ENCODE measurements around the gene GABPB2. TPM values are rescaled to one million over a fixed set of nuclear protein-coding genes. Genes with fewer than 3 reads are reported as not detected.
A peak's percentile ranks its signal among the peaks of the same experiment; 100 is the strongest.

The GABPB2 gene
- total and polyA plus RNA-seq, 2 of the 13 experiments (the other 11 are each of a cell fraction or from before 2014, with no cell fraction given): 0.09 TPM; not detected in 1

DNA sequence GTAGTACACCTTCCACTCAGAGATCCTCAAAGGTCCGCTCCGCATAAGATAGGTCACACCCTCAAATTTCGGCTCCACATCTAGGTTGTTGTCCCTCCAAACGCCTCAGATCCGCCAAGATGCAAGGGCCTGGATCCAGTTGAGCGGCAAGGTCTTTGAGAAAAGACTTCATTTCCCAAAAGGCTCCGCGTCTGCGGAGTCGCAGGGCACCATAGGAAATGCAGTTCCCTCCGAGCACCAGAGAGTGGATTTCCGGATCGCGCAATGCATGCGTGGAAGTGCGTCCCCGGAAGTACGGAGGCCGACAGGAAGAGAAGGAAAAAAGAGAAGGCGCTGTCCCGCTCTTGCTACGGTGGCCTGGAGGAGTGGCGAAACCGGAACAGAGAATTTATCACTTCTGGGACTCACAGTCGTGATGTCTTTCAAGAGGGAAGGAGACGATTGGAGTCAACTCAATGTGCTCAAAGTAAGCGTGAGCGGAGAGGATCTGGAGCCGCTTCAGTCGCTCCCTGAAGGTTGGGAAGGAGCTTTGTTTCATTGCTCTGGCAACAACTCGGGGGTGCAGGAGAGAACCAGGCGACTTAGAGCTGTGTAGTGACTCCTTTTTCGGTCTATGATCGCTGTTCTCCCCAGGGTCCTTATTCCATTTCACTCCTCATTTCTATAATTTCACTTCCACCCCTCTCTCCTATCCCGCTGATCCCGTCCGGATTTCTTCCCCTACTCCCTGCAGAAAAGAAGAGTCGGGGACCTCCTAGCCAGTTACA lies 95.4 kb downstream of the GABPB2 start, which contains the start of the genes LYSMD1 and SCNM1 (continued):
- TF ChIP-seq, protein P1, sequence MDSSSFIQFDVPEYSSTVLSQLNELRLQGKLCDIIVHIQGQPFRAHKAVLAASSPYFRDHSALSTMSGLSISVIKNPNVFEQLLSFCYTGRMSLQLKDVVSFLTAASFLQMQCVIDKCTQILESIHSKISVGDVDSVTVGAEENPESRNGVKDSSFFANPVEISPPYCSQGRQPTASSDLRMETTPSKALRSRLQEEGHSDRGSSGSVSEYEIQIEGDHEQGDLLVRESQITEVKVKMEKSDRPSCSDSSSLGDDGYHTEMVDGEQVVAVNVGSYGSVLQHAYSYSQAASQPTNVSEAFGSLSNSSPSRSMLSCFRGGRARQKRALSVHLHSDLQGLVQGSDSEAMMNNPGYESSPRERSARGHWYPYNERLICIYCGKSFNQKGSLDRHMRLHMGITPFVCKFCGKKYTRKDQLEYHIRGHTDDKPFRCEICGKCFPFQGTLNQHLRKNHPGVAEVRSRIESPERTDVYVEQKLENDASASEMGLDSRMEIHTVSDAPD (CRISPR knock-in tag; IDR thresholded peaks at IDR 0.05): no peak
- TF ChIP-seq MAFF (IDR thresholded peaks at IDR 0.05; ENCODE audit: low read depth, low read length) (peak; percentile 30; the same call in 1 of the 2 replicates), ZSCAN25 (CRISPR knock-in tag; IDR thresholded peaks at IDR 0.05) (no peak), JARID2 (CRISPR knock-in tag; IDR thresholded peaks at IDR 0.05; ENCODE audit: insufficient replicate concordance) (no peak), MXD4 (CRISPR knock-in tag; IDR thresholded peaks at IDR 0.05) (peak; percentile 50; the same call in 1 of the 2 replicates), CENPT (CRISPR knock-in tag; IDR thresholded peaks at IDR 0.05; ENCODE audit: low read depth) (no peak), NFE2L1 (CRISPR knock-in tag; IDR thresholded peaks at IDR 0.05; ENCODE audit: borderline replicate concordance) (no peak), POLR2AphosphoS2 (IDR thresholded peaks at IDR 0.05; ENCODE audit: low read depth, low read length) (no peak), BORCS8-MEF2B (CRISPR knock-in tag; IDR thresholded peaks at IDR 0.05) (peak; percentile 37; the same call in 1 of the 2 replicates)
- TF ChIP-seq, protein P2, sequence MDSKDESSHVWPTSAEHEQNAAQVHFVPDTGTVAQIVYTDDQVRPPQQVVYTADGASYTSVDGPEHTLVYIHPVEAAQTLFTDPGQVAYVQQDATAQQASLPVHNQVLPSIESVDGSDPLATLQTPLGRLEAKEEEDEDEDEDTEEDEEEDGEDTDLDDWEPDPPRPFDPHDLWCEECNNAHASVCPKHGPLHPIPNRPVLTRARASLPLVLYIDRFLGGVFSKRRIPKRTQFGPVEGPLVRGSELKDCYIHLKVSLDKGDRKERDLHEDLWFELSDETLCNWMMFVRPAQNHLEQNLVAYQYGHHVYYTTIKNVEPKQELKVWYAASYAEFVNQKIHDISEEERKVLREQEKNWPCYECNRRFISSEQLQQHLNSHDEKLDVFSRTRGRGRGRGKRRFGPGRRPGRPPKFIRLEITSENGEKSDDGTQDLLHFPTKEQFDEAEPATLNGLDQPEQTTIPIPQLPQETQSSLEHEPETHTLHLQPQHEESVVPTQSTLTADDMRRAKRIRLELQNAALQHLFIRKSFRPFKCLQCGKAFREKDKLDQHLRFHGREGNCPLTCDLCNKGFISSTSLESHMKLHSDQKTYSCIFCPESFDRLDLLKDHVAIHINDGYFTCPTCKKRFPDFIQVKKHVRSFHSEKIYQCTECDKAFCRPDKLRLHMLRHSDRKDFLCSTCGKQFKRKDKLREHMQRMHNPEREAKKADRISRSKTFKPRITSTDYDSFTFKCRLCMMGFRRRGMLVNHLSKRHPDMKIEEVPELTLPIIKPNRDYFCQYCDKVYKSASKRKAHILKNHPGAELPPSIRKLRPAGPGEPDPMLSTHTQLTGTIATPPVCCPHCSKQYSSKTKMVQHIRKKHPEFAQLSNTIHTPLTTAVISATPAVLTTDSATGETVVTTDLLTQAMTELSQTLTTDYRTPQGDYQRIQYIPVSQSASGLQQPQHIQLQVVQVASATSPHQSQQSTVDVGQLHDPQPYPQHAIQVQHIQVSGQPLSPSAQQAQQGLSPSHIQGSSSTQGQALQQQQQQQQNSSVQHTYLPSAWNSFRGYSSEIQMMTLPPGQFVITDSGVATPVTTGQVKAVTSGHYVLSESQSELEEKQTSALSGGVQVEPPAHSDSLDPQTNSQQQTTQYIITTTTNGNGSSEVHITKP (CRISPR knock-in tag; IDR thresholded peaks at IDR 0.05; ENCODE audit: low read depth): no peak; the same call in 1 of the 2 replicates
- TF ChIP-seq, protein P3, sequence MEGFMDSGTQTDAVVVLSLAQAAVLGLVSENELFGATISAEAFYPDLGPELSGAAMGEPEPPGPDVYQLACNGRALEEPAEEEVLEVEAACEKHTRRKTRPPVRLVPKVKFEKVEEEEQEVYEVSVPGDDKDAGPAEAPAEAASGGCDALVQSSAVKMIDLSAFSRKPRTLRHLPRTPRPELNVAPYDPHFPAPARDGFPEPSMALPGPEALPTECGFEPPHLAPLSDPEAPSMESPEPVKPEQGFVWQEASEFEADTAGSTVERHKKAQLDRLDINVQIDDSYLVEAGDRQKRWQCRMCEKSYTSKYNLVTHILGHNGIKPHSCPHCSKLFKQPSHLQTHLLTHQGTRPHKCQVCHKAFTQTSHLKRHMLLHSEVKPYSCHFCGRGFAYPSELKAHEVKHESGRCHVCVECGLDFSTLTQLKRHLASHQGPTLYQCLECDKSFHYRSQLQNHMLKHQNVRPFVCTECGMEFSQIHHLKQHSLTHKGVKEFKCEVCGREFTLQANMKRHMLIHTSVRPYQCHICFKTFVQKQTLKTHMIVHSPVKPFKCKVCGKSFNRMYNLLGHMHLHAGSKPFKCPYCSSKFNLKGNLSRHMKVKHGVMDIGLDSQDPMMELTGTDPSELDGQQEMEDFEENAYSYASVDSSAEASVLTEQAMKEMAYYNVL (CRISPR knock-in tag; IDR thresholded peaks at IDR 0.05; ENCODE audit: borderline replicate concordance): no peak
- TF ChIP-seq, protein P4, sequence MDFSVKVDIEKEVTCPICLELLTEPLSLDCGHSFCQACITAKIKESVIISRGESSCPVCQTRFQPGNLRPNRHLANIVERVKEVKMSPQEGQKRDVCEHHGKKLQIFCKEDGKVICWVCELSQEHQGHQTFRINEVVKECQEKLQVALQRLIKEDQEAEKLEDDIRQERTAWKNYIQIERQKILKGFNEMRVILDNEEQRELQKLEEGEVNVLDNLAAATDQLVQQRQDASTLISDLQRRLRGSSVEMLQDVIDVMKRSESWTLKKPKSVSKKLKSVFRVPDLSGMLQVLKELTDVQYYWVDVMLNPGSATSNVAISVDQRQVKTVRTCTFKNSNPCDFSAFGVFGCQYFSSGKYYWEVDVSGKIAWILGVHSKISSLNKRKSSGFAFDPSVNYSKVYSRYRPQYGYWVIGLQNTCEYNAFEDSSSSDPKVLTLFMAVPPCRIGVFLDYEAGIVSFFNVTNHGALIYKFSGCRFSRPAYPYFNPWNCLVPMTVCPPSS (IDR thresholded peaks at IDR 0.05): no peak
- TF ChIP-seq, protein P5, sequence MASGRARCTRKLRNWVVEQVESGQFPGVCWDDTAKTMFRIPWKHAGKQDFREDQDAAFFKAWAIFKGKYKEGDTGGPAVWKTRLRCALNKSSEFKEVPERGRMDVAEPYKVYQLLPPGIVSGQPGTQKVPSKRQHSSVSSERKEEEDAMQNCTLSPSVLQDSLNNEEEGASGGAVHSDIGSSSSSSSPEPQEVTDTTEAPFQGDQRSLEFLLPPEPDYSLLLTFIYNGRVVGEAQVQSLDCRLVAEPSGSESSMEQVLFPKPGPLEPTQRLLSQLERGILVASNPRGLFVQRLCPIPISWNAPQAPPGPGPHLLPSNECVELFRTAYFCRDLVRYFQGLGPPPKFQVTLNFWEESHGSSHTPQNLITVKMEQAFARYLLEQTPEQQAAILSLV (CRISPR knock-in tag; IDR thresholded peaks at IDR 0.05; ENCODE audit: borderline replicate concordance): peak; percentile 91; the same call in 1 of the 2 replicates
- TF ChIP-seq, protein P6, sequence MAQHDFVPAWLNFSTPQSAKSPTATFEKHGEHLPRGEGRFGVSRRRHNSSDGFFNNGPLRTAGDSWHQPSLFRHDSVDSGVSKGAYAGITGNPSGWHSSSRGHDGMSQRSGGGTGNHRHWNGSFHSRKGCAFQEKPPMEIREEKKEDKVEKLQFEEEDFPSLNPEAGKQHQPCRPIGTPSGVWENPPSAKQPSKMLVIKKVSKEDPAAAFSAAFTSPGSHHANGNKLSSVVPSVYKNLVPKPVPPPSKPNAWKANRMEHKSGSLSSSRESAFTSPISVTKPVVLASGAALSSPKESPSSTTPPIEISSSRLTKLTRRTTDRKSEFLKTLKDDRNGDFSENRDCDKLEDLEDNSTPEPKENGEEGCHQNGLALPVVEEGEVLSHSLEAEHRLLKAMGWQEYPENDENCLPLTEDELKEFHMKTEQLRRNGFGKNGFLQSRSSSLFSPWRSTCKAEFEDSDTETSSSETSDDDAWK (CRISPR knock-in tag; IDR thresholded peaks at IDR 0.05): no peak
- TF ChIP-seq, protein P7, sequence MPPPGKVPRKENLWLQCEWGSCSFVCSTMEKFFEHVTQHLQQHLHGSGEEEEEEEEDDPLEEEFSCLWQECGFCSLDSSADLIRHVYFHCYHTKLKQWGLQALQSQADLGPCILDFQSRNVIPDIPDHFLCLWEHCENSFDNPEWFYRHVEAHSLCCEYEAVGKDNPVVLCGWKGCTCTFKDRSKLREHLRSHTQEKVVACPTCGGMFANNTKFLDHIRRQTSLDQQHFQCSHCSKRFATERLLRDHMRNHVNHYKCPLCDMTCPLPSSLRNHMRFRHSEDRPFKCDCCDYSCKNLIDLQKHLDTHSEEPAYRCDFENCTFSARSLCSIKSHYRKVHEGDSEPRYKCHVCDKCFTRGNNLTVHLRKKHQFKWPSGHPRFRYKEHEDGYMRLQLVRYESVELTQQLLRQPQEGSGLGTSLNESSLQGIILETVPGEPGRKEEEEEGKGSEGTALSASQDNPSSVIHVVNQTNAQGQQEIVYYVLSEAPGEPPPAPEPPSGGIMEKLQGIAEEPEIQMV (CRISPR knock-in tag; IDR thresholded peaks at IDR 0.05; ENCODE audit: low read depth): no peak
